HL-60 (cell line): ENCODE results near the gene HOXB13.

Experiments
- DNase-seq, 2 experiments: peaks; one replicate each; pipeline ENCODE4 v3.0.0-alpha.2; 2010 to 2020; ENCODE audit warnings: low read depth in 1 of 2, low spot score in 1 of 2
- H3K27ac ChIP-seq: fragments of 250-450 bp; sonication (Bioruptor Pico); replicated peaks from 2 replicates; pipeline ENCODE4 v1.5.1; 2020; ENCODE audit warnings: mild to moderate bottlenecking, moderate library complexity
- H3K27me3 ChIP-seq: fragments of 250-450 bp; sonication (Bioruptor Pico); 2 replicates; pipeline ENCODE4 v1.5.1; 2021; ENCODE audit warnings: mild to moderate bottlenecking, moderate library complexity; ENCODE audit not compliant: insufficient read depth, poor library complexity, severe bottlenecking
- H3K4me3 ChIP-seq: replicated peaks from 2 replicates; pipeline ENCODE4 v1.5.1; 2011; ENCODE audit warnings: mild to moderate bottlenecking, control low read depth, low read length; ENCODE audit not compliant: insufficient read depth
- CTCF ChIP-seq: IDR thresholded peaks from one replicate; pipeline ENCODE4 v1.5.1; 2011; ENCODE audit warnings: low read length, control low read depth, inconsistent platforms; ENCODE audit not compliant: insufficient read depth
- GABPA ChIP-seq: IDR thresholded peaks from 2 replicates; pipeline ENCODE4 v1.6.1; 2012; ENCODE audit warnings: low read depth
- POLR2AphosphoS5 ChIP-seq: IDR thresholded peaks from 2 replicates; pipeline ENCODE4 v1.6.1; 2012; ENCODE audit warnings: low read depth
- REST ChIP-seq: IDR thresholded peaks from 2 replicates; pipeline ENCODE4 v1.6.1; 2012; ENCODE audit warnings: low read depth; ENCODE audit not compliant: insufficient replicate concordance
- SPI1 ChIP-seq: IDR thresholded peaks from 2 replicates; pipeline ENCODE4 v1.6.1; 2012; ENCODE audit warnings: low read depth, mild to moderate bottlenecking, borderline replicate concordance

HOXB13 gene

GRCh38 chr17:48726916-48727286 lies 1.6 kb downstream of the HOXB13 start:
- no peak overlapping the region for H3K27ac ChIP-seq
- no peak for DNase-seq
- no peak overlapping the region for H3K4me3 ChIP-seq
- TF ChIP-seq CTCF, result no peak
- no peak for TF ChIP-seq POLR2AphosphoS5
- TF ChIP-seq REST, result no peak
- no peak for TF ChIP-seq GABPA
- no peak for TF ChIP-seq SPI1
- peaks cover 94% of the 10 kb centered on the region for H3K27me3 ChIP-seq

- DNase-seq, result no peak
- H3K27ac ChIP-seq, result no peak overlapping the region
- TF ChIP-seq SPI1 (no peak), REST (no peak), POLR2AphosphoS5 (no peak), CTCF (no peak), GABPA (no peak)
- H3K4me3 ChIP-seq, result no peak overlapping the region
- peaks cover 94% of the 10 kb centered on the region for H3K27me3 ChIP-seq
Observed at GRCh38 chr17:48726114-48726915, 2.2 kb downstream of the HOXB13 start.

- TF ChIP-seq GABPA (no peak), POLR2AphosphoS5 (no peak), REST (no peak), SPI1 (no peak), CTCF (no peak)
- no peak for DNase-seq
- Histone ChIP-seq H3K27ac (no peak overlapping the region), H3K4me3 (no peak overlapping the region), H3K27me3 (peaks cover 96% of the 10 kb centered on the region)
Observed at GRCh38 chr17:48725288-48726064, 3.1 kb downstream of the HOXB13 start.
